GM21526 (cell line): ENCODE measurements around the gene RPN2.
"Not testable (repeated sequence)": the region's sequence is repeated elsewhere in the genome, so short reads cannot be mapped to it uniquely, and the experiment has no call there.

ENCODE experiments used
- ATAC-seq: cut with Tn5 transposase; IDR thresholded peaks from one replicate; pipeline ENCODE4 v1.9.1; 2021; ENCODE audit warnings: moderate library complexity; ENCODE audit not compliant: unreplicated experiment, low FRiP score

RPN2 gene

GRCh38 chr20:37178839-37179682, at the start of gene RPN2, which contains the start of gene MROH8:
Gene RPN2 (plus strand): TSS chr20:37179330. CDS start chr20:37179357, 27 bp downstream.
Gene MROH8 (minus strand): TSS chr20:37179548.
- peak; percentile 89 for ATAC-seq

- ATAC-seq: no peak
These were observed 47.6 kb upstream of the RPN2 start for GRCh38 chr20:37131486-37131885.

GRCh38 chr20:37133952-37134351, 45.2 kb upstream of the RPN2 start:
- ATAC-seq: no peak

- no peak for ATAC-seq
These were observed 41.6 kb upstream of the RPN2 start for GRCh38 chr20:37137547-37137946.

- no peak for ATAC-seq
These were observed 36.4 kb upstream of the RPN2 start for GRCh38 chr20:37142708-37143107.

- no peak for ATAC-seq
These were observed 34.2 kb upstream of the RPN2 start for GRCh38 chr20:37144856-37145404.

- no peak for ATAC-seq
These were observed 31.9 kb upstream of the RPN2 start for GRCh38 chr20:37147250-37147649.

GRCh38 chr20:37150864-37151263, 28.3 kb upstream of the RPN2 start:
- ATAC-seq: not testable (repeated sequence)

GRCh38 chr20:37151529-37151928, 27.6 kb upstream of the RPN2 start:
- ATAC-seq: no peak

- no peak for ATAC-seq
These were observed 26.8 kb upstream of the RPN2 start for GRCh38 chr20:37152284-37152683.

- ATAC-seq: no peak
These were observed 24.3 kb upstream of the RPN2 start for GRCh38 chr20:37154684-37155298.

GRCh38 chr20:37155987-37156386, 23.1 kb upstream of the RPN2 start:
- no peak for ATAC-seq

- ATAC-seq: no peak
These were observed 20.9 kb upstream of the RPN2 start for GRCh38 chr20:37158248-37158647.

- no peak for ATAC-seq
These were observed 18.4 kb upstream of the RPN2 start for GRCh38 chr20:37160683-37161082.

- no peak for ATAC-seq
These were observed 17.1 kb upstream of the RPN2 start for GRCh38 chr20:37161830-37162549.

GRCh38 chr20:37162646-37163045, 16.5 kb upstream of the RPN2 start:
- no peak for ATAC-seq

- ATAC-seq: no peak
These were observed 15.1 kb upstream of the RPN2 start for GRCh38 chr20:37163832-37164554.

- ATAC-seq: no peak
These were observed 14.1 kb upstream of the RPN2 start for GRCh38 chr20:37165031-37165430.

GRCh38 chr20:37166867-37167266, 12.3 kb upstream of the RPN2 start:
- ATAC-seq: no peak

- no peak for ATAC-seq
These were observed 6.3 kb upstream of the RPN2 start for GRCh38 chr20:37172836-37173235.
